Heart left ventricle (tissue), 13 donors: ENCODE results near the gene UBA7.

Source experiments
- POLR2A ChIP-seq, 2 donors: fragments of 450-650 bp; IDR thresholded peaks; one replicate each; pipeline ENCODE4 v1.6.1; 2017; ENCODE audit warnings: antibody characterized with exemption in 2 of 2, mild to moderate bottlenecking in 2 of 2, moderate library complexity in 2 of 2
- TF ChIP-seq, protein P1 (sequence below), 12 donors: fragments of 200-600 bp; sonication (generic) in 4 of 12; IDR thresholded peaks; one replicate each; pipeline versions ENCODE4 v1.5.0 to v1.8.0; 2018 to 2022; ENCODE audit warnings: antibody characterized with exemption in 12 of 12, mild to moderate bottlenecking in 5 of 12
- donor health status: ischemic (EF 13 %, LVEDD 7.1; RV severe dilation, severe dysfunction).
- donor health status: DM: no; HTN: yes; CAD: no.
- donor health status: DM: no; HTN: no; CAD: no.
- donor health status: ischemic (EF 25% LVEDD 6.9; RV normal size, moderate dysfunction).
- donor health status: ischemic (EF 25% LVEDD 5.7; RV mildly dilated, moderate dysfunction).
- donor health status: ischemic (EF 35%, LVEDD 5.7; RV mildly dilated, moderate dysfunction).
- donor health status: nonischemic (EF 11% LVEDD 7.7; RV severe dilation, severe dysfunction).
- donor health status: DM: yes; HTN: yes; CAD: no.
- donor health status: PGD.
- donor health status: ischemic (EF 29% LVEDD 5.4; RV normal size, mild dysfunction).
- donor health status: nonischemic (EF 23%, LVEDD 6.1; RV moderate dilation, normal function).

DNA sequence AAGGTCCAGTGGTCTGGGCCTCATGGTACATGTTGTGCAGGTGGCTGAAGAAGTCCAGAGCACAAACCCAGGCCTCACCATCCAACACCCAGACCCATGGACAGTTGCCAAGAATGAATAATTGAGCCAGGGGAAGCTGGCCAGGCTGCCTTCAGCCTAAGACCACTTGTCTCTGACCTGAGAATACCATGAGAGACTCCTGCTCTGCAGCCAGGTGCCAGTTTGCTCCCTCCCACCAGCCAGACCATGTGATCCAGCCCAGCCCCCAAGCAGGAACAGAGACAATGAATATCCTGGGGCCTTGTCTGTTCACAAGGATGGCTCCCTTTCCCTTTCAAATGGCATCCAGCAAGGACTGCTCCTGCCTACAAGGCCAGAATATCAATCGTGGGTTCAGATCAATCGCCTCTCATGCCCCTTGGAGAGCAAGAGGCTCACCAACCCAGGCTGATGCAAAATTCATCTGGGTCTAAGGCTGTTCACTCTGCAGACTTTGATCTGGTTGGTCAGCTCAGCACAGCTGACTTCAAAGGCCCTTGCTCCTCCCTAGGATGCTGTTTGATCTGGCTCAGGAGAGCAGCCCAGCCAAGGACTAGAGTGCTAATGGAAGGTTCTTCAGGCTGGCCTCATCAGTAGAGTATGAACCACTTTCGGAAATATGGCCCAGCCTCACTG lies 29.2 kb upstream of the UBA7 start:
- TF ChIP-seq, protein P1, sequence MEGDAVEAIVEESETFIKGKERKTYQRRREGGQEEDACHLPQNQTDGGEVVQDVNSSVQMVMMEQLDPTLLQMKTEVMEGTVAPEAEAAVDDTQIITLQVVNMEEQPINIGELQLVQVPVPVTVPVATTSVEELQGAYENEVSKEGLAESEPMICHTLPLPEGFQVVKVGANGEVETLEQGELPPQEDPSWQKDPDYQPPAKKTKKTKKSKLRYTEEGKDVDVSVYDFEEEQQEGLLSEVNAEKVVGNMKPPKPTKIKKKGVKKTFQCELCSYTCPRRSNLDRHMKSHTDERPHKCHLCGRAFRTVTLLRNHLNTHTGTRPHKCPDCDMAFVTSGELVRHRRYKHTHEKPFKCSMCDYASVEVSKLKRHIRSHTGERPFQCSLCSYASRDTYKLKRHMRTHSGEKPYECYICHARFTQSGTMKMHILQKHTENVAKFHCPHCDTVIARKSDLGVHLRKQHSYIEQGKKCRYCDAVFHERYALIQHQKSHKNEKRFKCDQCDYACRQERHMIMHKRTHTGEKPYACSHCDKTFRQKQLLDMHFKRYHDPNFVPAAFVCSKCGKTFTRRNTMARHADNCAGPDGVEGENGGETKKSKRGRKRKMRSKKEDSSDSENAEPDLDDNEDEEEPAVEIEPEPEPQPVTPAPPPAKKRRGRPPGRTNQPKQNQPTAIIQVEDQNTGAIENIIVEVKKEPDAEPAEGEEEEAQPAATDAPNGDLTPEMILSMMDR (IDR thresholded peaks at IDR 0.05), result no peak
- no peak for TF ChIP-seq POLR2A (IDR thresholded peaks at IDR 0.05)
